ENCODE results near the gene SFRP5.

GRCh38 chr10:97752956-97753355, 18.8 kb downstream of the SFRP5 start:
- TF ChIP-seq POLR2A (IDR thresholded peaks at IDR 0.05; ENCODE audit: insufficient read depth in 1 of 2, low read depth in 2 of 2, low read length in 2 of 2) = no peak
- no peak for TF ChIP-seq ZNF24 (IDR thresholded peaks at IDR 0.05)
- no peak for TF ChIP-seq ZSCAN12 (CRISPR knock-in tag; IDR thresholded peaks at IDR 0.05)
- no peak for TF ChIP-seq ATRX (CRISPR knock-in tag; IDR thresholded peaks at IDR 0.05; ENCODE audit: borderline replicate concordance)
- TF ChIP-seq ARNTL (CRISPR knock-in tag; IDR thresholded peaks at IDR 0.05) = no peak
- no peak for TF ChIP-seq NFYB (CRISPR knock-in tag; IDR thresholded peaks at IDR 0.05)
- TF ChIP-seq ZNF879 (CRISPR knock-in tag; IDR thresholded peaks at IDR 0.05) = no peak
- TF ChIP-seq ZNF354B (CRISPR knock-in tag; IDR thresholded peaks at IDR 0.05) = no peak
- no peak for TF ChIP-seq KLF12 (CRISPR knock-in tag; IDR thresholded peaks at IDR 0.05; ENCODE audit: borderline replicate concordance)
- TF ChIP-seq FOXA1 (IDR thresholded peaks at IDR 0.05) = no peak
- no peak for TF ChIP-seq FOXA1 (CRISPR knock-in tag; IDR thresholded peaks at IDR 0.05)
